ENCODE measurements around the gene CHSY1. TPM values are rescaled to one million over a fixed set of nuclear protein-coding genes. Genes with fewer than 3 reads are reported as not detected.
A peak's percentile ranks its signal among the peaks of the same experiment; 100 is the strongest.

Gene CHSY1
- total RNA-seq, 2 donors from 2014 or later: 10.5 to 12.9 TPM

DNA sequence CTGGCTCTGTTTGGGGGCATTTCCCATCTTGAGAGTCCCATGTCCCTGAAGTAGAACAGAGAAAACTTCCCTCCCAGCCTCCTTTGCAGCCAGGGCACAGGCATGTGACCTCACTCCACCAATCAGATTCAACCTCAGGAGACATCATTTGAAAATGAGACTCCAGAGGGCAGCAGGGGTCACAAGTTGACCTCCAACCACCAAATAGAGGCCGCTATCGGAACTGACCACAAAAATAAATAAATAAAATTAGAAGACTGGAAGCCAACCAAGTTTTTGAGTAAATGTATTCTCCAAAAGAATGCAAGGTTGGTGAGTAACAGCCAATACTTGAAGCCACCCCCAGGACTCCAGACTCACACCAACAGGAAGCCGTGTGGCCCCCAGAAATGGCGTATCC is 106.5 kb downstream of the CHSY1 start:
- no peaks in the 10 kb centered on the region for H3K9me3 ChIP-seq (ENCODE audit: control insufficient read depth, low read length, poor library complexity, severe bottlenecking)
- Mint-ChIP-seq H3K27ac (no peak overlapping the region), H3K4me3 (no peak overlapping the region), H3K36me3 (ENCODE audit: low read depth) (peaks cover 3% of the 10 kb centered on the region), H3K27me3 (peaks cover 12% of the 10 kb centered on the region), H3K4me1 (peaks cover 7% of the 10 kb centered on the region)
- no peak for ATAC-seq
- no peak for DNase-seq

DNA sequence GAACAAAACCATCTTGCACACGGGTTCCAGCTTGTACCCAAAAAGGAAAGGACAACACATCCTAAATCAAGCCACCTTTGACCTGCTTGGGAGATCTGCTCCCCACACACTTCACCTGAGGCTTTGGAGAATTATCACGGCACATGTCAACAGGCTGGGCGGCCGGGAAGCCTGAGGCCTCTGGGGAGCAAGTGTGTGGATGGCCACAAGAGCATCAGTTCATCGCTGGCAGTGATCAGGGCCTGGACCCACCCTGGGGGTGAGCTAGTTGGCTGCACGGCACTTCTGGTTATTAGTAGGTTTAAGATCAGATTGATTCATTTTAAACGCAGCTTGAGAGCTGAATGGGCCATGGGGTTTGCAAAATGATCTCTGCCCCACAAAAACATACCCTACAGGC is 108.5 kb downstream of the CHSY1 start:
- Mint-ChIP-seq H3K4me3 (no peak overlapping the region), H3K27ac (no peak overlapping the region), H3K36me3 (ENCODE audit: low read depth) (peaks cover 3% of the 10 kb centered on the region), H3K4me1 (peaks cover 5% of the 10 kb centered on the region), H3K27me3 (peaks cover 7% of the 10 kb centered on the region)
- no peak for ATAC-seq
- no peak for DNase-seq
- H3K9me3 ChIP-seq (ENCODE audit: control insufficient read depth, low read length, poor library complexity, severe bottlenecking): no peaks in the 10 kb centered on the region

DNA sequence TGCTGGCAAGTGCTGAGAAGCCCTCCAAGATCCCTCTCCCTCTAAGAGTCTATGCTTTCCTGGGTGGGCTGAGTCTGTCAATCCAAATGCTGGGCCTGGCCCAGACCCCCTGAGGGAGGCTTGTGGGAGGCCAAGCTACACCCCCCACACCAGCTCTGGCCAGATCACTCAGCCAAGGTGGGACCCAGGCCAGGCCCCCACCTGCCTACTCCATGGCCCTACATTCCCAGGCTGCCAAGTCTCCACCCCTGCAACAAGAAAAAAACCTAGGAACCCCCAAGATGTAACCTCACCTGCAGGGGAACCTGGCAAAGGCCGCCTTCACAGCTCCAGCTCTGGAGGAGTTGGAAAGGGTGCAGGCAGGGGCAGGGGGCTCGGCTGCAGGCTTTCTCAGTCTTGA is 109.1 kb downstream of the CHSY1 start:
- no peak for DNase-seq
- H3K9me3 ChIP-seq (ENCODE audit: control insufficient read depth, low read length, poor library complexity, severe bottlenecking): no peaks in the 10 kb centered on the region
- Mint-ChIP-seq H3K4me1 (peaks cover 7% of the 10 kb centered on the region), H3K27me3 (peaks cover 7% of the 10 kb centered on the region), H3K36me3 (ENCODE audit: low read depth) (peaks cover 3% of the 10 kb centered on the region), H3K27ac (no peak overlapping the region), H3K4me3 (no peak overlapping the region)
- ATAC-seq: no peak

DNA sequence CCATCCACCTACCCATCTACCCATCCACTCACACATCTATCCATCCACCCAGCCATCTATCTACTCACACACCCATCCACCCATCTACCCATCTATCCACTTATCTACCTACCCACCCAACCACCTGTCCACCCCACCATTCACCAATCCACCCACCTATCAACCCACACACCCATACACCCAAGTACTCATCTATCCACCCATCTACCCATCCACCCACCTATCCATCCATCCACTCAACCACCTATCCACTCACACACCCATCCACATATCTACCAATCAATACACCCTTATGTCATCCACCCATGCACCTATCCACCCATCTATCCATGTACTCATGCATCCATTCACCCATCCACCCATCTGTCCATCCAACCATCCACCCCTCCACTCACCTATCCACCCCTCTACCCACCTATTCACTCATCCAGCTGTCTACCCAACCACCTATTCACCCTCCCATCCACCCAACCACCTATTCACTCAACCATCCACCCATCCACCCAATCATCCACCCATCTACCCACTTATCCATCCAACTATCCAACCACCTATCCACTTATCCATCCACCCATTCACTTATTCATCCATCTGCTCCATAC is 109.8 kb downstream of the CHSY1 start:
- no peak for ATAC-seq
- Mint-ChIP-seq H3K36me3 (ENCODE audit: low read depth) (peaks cover 3% of the 10 kb centered on the region), H3K4me1 (peaks cover 13% of the 10 kb centered on the region)

DNA sequence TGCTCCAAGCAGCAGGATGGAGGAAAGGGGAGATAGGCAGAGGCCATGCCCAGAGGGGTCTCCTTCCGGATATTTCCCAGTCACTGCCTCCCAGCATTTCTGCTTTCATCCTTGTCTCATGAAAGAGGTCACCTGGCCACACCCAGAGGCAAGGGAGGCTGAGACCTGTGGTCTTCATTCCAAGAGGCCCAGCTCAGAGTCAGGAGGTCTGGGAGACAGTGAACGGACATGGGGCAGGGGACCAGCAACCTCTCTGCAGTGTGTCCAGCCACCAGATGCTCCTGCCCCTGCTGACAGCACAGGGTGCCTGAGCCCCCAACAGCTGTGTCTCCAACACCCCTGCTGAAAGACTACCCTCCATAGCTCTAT is 111.2 kb downstream of the CHSY1 start:
- H3K36me3 Mint-ChIP-seq (ENCODE audit: low read depth): peaks cover 3% of the 10 kb centered on the region
- no peak for DNase-seq

More for the DNA sequence above, 109.8 kb downstream of the CHSY1 start:
- Mint-ChIP-seq H3K27ac (no peak overlapping the region), H3K27me3 (peaks cover 7% of the 10 kb centered on the region), H3K4me3 (no peak overlapping the region)
- DNase-seq: no peak
- H3K9me3 ChIP-seq (ENCODE audit: control insufficient read depth, low read length, poor library complexity, severe bottlenecking): no peaks in the 10 kb centered on the region

DNA sequence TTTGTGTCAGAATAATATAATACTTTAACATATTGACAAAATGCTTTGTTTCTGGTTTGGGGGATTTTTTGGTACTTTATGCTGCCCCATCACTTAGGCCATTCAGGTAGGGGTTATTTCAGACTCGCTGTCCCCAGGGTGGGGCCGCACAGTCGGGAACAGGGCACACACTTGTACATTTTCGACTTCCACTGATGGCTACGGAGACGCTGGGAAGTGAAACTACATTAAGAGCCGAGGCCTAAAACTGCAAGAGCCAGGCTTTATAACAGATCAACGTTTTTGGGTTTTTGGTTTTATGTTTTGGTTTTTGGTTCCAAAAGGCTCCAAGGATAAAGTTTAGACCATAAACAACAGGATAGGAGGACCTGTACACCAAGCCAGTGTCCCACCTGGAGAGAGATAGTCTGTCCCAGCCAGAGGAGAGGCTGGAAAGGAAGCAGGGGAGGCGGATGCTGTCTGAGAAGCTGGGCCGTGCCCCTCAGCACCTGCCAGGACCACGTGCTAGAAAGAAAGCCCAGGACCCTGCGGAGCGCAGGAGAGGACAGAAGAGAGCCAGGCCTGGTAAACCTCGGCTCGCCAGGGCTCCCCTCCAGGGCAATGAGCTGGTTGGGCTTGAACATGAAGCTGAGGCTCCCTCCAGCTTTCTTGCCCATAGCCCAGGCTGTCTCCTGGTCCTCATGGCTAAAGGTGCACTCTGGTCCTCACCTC is 111.7 kb downstream of the CHSY1 start:
- H3K4me3 Mint-ChIP-seq: no peak overlapping the region
- H3K4me1 Mint-ChIP-seq: peaks cover 25% of the 10 kb centered on the region
- ATAC-seq: no peak
- H3K27me3 Mint-ChIP-seq: no peaks in the 10 kb centered on the region
- H3K9me3 ChIP-seq (ENCODE audit: control insufficient read depth, low read length, poor library complexity, severe bottlenecking): no peaks in the 10 kb centered on the region
- no peak overlapping the region for H3K27ac Mint-ChIP-seq
- no peak for DNase-seq
- H3K36me3 Mint-ChIP-seq (ENCODE audit: low read depth): peaks cover 3% of the 10 kb centered on the region

More for the DNA sequence above, 111.2 kb downstream of the CHSY1 start:
- no peaks in the 10 kb centered on the region for H3K27me3 Mint-ChIP-seq
- no peaks in the 10 kb centered on the region for H3K9me3 ChIP-seq (ENCODE audit: control insufficient read depth, low read length, poor library complexity, severe bottlenecking)
- no peak overlapping the region for H3K4me3 Mint-ChIP-seq
- peaks cover 22% of the 10 kb centered on the region for H3K4me1 Mint-ChIP-seq
- no peak overlapping the region for H3K27ac Mint-ChIP-seq
- ATAC-seq: no peak

DNA sequence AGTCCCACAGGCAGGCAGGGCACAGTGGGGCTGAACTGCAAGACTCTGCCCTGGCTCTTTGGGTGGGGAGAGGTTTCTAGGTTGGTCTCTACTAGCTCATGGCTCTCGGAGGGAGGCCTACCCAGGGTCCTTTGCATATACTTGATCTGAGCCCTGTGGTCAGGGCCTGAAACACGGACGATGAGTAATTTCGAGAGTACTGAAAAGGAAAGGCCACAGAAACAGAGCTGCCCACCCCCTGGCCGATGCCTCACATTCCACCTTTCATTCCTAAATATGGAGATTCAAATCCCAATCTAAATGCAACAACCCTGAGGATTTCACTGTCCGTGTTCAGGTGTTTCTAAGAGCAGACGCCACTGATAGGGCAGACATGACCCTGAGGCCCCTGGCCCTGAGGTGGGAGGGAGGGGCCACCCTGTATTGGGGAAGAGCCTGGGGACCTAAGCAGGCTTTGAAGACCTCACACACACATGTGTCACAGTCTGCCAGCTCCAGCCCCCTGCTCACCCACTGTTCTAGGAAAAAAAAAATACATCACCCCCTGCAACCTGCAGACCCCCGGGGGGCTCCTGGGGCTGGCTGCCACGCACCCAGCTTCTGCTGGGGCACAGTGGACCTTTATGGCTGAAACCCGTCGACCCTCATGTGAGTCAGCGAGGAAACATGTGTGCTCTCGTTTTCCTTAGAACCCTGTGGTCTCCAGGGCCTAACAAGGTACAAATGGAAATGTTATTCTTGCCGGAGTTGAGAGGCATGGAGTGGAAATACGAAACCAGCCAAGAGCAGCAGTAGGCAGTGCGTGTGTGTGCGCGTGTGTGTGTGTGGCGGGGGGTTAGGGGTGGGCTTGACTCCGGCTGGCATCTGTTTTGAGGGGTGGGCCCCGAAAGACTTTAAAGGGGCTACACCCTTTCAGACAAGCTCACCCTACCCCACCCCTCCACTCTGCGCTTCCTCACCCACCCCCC is 112.7 kb downstream of the CHSY1 start:
- peak overlapping the region; percentile 51 for H3K27ac Mint-ChIP-seq
- no peaks in the 10 kb centered on the region for H3K9me3 ChIP-seq (ENCODE audit: control insufficient read depth, low read length, poor library complexity, severe bottlenecking)
- ATAC-seq (no peak), DNase-seq (no peak)
- H3K4me3 Mint-ChIP-seq: no peak overlapping the region
- no peaks in the 10 kb centered on the region for H3K36me3 Mint-ChIP-seq (ENCODE audit: low read depth)
- H3K27me3 Mint-ChIP-seq: no peaks in the 10 kb centered on the region
- H3K4me1 Mint-ChIP-seq: peaks cover 23% of the 10 kb centered on the region

DNA sequence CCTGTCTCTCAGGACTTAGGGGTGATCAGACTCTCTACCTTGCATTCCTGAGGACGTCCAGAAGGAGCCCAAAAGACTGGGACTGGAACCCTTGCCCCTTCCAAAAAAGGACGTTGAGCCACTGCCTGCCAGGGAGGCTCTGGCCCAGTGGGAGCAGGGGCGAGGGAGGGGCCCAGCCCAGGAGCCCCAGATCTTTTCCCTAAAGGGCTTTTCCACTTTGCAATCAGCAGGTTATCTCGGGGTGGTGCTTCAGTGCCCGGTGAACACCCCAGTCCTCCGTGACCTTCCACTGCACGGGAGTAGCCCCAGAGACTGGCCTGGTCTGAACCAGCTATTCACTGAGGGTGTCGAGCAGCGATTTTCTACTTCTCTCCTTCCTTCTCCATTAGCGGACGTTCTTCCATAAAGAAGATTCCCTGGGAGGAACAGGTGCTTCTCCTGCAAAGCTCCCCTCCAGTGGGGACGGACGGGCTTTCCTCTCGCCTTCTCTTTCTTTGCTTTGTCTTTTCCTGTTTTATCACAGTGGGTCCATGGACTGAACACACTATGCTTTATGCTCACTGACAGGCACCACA is 113.7 kb downstream of the CHSY1 start:
- Mint-ChIP-seq H3K4me1 (peaks cover 23% of the 10 kb centered on the region), H3K27me3 (no peaks in the 10 kb centered on the region), H3K27ac (peak overlapping the region; percentile 51), H3K36me3 (ENCODE audit: low read depth) (no peaks in the 10 kb centered on the region), H3K4me3 (no peak overlapping the region)
- DNase-seq: no peak
- H3K9me3 ChIP-seq (ENCODE audit: control insufficient read depth, low read length, poor library complexity, severe bottlenecking): no peaks in the 10 kb centered on the region
- no peak for ATAC-seq

DNA sequence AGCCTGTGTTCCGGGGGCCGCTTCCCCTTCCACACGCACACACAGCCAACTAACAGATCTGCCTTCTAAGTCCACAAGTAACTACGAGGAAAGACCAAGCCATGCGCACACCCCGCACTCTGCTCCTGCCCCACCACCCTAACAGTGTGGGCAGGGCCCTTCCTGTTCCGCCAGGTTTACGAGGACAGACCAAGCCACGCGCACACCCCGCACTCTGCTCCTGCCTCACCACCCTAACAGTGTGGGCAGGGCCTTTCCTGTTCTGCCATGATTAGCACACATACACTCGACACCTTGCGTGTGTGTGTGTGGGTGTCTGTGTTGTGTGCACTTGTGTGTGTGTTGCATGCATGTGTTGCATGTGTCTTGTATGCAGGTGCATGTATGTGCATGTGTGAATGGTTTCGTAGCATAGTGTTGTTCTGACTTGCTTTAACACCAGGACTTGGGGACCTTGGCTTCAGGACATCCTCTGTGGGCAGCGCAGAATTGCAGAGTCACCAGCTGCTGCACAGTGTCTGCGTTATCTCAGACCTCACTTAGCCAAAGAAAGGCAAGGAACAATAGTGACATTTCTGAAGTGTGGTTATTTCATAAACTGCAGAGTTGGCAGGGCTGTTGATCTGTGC is 114.4 kb downstream of the CHSY1 start:
- no peaks in the 10 kb centered on the region for H3K9me3 ChIP-seq (ENCODE audit: control insufficient read depth, low read length, poor library complexity, severe bottlenecking)
- no peak overlapping the region for H3K4me3 Mint-ChIP-seq
- DNase-seq (no peak), ATAC-seq (peak; percentile 35)
- no peak overlapping the region for H3K27ac Mint-ChIP-seq
- no peaks in the 10 kb centered on the region for H3K27me3 Mint-ChIP-seq
- peaks cover 23% of the 10 kb centered on the region for H3K4me1 Mint-ChIP-seq
- no peaks in the 10 kb centered on the region for H3K36me3 Mint-ChIP-seq (ENCODE audit: low read depth)

DNA sequence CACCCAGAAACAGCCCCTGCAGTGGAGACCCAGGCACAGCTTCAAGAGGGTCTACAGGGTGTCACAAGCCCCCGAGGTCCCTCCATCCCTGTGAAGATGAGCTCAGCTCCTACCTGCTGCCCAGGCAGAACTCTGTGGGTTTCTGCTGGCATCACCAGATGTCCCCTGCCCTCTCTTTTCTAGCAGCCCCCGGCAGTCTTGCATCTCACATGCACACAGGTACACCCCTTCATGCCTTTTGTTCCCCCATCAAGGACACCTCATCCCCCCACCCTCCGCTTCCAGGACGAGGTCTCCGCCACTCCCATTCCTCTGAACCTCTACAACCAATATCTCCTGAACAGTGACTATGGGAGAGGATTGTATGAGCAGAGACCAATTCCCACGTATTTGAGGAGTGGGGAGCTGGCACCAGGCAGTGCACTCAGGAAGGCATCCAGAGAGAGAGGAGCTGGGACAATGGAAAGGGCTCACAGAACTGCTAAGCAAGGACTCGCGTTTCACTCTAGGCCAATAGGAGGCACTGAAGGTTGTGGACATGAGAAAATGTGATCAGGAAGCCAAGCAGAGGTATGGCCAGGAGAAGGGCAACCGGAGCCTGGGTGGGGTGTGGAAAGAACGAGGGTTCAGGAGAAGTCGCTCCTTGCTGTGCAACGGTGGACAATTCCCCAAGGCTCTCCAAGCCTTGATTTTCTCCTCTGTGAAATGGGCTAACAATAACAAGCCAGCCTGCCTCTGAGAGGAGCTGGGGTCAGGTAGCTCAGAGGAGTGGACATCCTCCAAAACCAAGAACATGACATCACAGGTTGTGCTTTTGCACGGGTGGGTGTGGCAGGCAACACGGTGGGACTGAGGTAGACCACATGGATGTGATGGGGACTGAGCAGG is 115.2 kb downstream of the CHSY1 start:
- no peaks in the 10 kb centered on the region for H3K9me3 ChIP-seq (ENCODE audit: control insufficient read depth, low read length, poor library complexity, severe bottlenecking)
- no peak overlapping the region for H3K27ac Mint-ChIP-seq
- no peaks in the 10 kb centered on the region for H3K36me3 Mint-ChIP-seq (ENCODE audit: low read depth)
- no peaks in the 10 kb centered on the region for H3K27me3 Mint-ChIP-seq
- no peak overlapping the region for H3K4me3 Mint-ChIP-seq
- ATAC-seq (no peak), DNase-seq (no peak)
- H3K4me1 Mint-ChIP-seq: peaks cover 23% of the 10 kb centered on the region

DNA sequence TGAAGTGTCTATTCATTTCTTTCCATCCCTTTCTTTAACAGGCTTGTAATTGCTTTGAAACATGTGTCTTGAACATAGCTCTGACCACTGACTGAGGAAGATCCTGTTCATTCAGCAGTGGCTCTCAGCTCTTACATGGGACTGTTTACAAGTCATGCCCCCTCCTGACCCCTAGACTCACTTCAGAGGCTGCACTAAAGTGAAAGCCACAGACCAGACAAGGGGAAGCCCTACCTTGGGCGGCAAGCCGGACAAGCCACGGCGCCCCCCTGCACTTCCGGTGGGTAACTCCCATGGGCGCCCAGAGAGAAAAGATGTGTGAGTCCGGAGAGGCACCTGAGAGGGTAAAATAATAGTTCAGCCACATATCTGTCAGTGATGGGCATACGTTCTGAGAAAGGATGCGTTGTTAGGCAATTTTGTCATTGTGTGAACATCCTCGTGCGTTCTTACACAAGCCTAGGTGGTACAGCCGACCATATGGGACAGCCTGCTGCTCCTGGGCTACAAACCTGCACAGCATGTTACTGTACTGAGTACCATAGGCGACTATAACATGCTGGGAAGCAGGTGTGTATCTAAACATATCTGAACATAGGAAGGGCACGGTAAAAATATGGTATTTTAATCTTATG is 116.2 kb downstream of the CHSY1 start:
- ATAC-seq: no peak
- H3K27me3 Mint-ChIP-seq: no peaks in the 10 kb centered on the region
- DNase-seq: no peak
- no peaks in the 10 kb centered on the region for H3K36me3 Mint-ChIP-seq (ENCODE audit: low read depth)
- peak overlapping the region; percentile 32 for H3K27ac Mint-ChIP-seq
- no peaks in the 10 kb centered on the region for H3K9me3 ChIP-seq (ENCODE audit: control insufficient read depth, low read length, poor library complexity, severe bottlenecking)
- H3K4me1 Mint-ChIP-seq: peaks cover 23% of the 10 kb centered on the region
- no peak overlapping the region for H3K4me3 Mint-ChIP-seq

DNA sequence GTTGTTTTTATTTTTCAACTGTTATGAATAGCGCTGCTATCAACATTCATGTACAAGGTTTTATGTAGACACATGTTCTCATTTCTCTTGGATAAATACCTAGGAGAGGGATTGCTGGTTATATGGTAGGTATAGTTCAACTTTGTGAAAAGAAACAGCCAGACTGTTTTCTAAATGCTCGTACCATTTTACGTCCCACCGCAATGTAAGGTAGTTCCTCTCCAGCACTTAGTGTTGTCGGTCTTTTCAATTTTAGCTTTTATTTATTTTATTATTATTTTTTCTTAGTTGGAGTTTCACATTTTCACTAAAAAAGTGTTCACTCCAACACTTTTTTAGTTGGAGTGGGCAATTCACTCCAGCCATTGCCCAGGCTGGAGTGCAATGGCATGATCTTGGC is 117.1 kb downstream of the CHSY1 start:
- H3K27me3 Mint-ChIP-seq: no peaks in the 10 kb centered on the region
- no peak for DNase-seq
- H3K36me3 Mint-ChIP-seq (ENCODE audit: low read depth): no peaks in the 10 kb centered on the region
- H3K4me1 Mint-ChIP-seq: peaks cover 23% of the 10 kb centered on the region
- ATAC-seq: no peak
- no peak overlapping the region for H3K27ac Mint-ChIP-seq
- H3K4me3 Mint-ChIP-seq: no peak overlapping the region
- H3K9me3 ChIP-seq (ENCODE audit: control insufficient read depth, low read length, poor library complexity, severe bottlenecking): no peaks in the 10 kb centered on the region

Data from T-helper 17 cell (primary cell).